Activated CD4-positive, alpha-beta T cell treated with anti-CD3 and anti-CD28 coated beads, Interleukin-2, amount 50 U/mL, for 24 hours (primary cell): ENCODE results near the gene ZNF276.

Experiments used
- DNase-seq, 2 donors: peaks; one replicate each; pipeline ENCODE4 v3.0.0-alpha.2; 2020; ENCODE audit warnings: low read depth in 1 of 2, low spot score in 1 of 2

Gene ZNF276

GRCh38 chr16:89711601-89712273 lies 9.6 kb upstream of the ZNF276 start:
- DNase-seq, result peak; percentile 72 to 83

GRCh38 chr16:89712274-89712781 lies 9.0 kb upstream of the ZNF276 start:
- DNase-seq, result no peak

GRCh38 chr16:89716493-89716892 lies 4.8 kb upstream of the ZNF276 start:
- no peak for DNase-seq

- DNase-seq, result no peak
Measured at GRCh38 chr16:89716916-89717687, 4.2 kb upstream of the ZNF276 start.

- no peak for DNase-seq
Measured at GRCh38 chr16:89717688-89718505, 3.4 kb upstream of the ZNF276 start.

GRCh38 chr16:89720551-89720812 lies 855 bp upstream of the ZNF276 start:
- DNase-seq, result no peak

- DNase-seq, result peak; percentile 57 to 74
Measured at GRCh38 chr16:89721546-89722391, 432 bp downstream of the ZNF276 start.

- DNase-seq, result peak; percentile 35 to 44
Measured at GRCh38 chr16:89722392-89723278, 1.3 kb downstream of the ZNF276 start.

GRCh38 chr16:89723279-89724250 lies 2.2 kb downstream of the ZNF276 start:
- peak; percentile 31 to 50 for DNase-seq

- no peak for DNase-seq
Measured at GRCh38 chr16:89727406-89728120, 6.2 kb downstream of the ZNF276 start.

- DNase-seq, result no peak
Measured at GRCh38 chr16:89729293-89729692, 8.0 kb downstream of the ZNF276 start.

- DNase-seq, result no peak
Measured at GRCh38 chr16:89729863-89730593, 8.7 kb downstream of the ZNF276 start.

- no peak for DNase-seq
Measured at GRCh38 chr16:89730610-89731234, 9.4 kb downstream of the ZNF276 start.

- no peak for DNase-seq
Measured at GRCh38 chr16:89732142-89732917, 11.0 kb downstream of the ZNF276 start.

GRCh38 chr16:89732918-89733242 lies 11.5 kb downstream of the ZNF276 start:
- DNase-seq, result no peak

GRCh38 chr16:89733322-89733721 lies 12.0 kb downstream of the ZNF276 start:
- DNase-seq, result no peak
